GM12892 (cell line): ENCODE results near the gene AMER2.
A peak's percentile ranks its signal among the peaks of the same experiment; 100 is the strongest.

Experiments used
- DNase-seq: peaks from one replicate; pipeline ENCODE4 v3.0.0; 2011; ENCODE audit not compliant: insufficient read length
- FAIRE-seq: peaks from 2 replicates; lab custom pipeline; 2011; peaks lifted over from hg19 to GRCh38; lab: Jason Lieb, UNC
- POLR2A ChIP-seq: IDR thresholded peaks from 2 replicates; pipeline ENCODE4 v1.6.1; 2011; ENCODE audit warnings: low read depth, low read length, control low read depth
- POLR2AphosphoS5 ChIP-seq: IDR thresholded peaks from 2 replicates; pipeline ENCODE4 v1.6.1; 2011; ENCODE audit warnings: low read depth, low read length, control low read depth
- TAF1 ChIP-seq: IDR thresholded peaks from 2 replicates; pipeline ENCODE4 v1.6.1; 2011; ENCODE audit warnings: low read depth, mild to moderate bottlenecking, control low read depth, low read length, borderline replicate concordance

Gene AMER2

DNA sequence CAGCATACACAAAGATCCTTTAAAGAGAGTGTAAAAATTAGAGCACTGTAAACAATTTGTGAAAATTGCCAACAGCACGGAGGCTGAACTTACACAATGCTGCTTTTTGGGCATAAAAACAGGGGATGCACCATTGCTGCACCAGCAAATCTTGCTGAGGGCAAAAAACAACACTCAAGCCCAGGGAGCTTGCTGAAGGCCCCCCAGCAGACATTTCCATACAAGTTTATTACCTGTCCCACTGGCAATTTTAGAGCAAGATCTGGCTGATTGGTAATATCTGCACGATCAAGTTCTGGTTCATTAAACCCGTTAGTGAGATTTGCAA, 34.3 kb downstream of the AMER2 start:
- DNase-seq (no peak), FAIRE-seq (no peak)
- no peak for TF ChIP-seq TAF1
- no peak for TF ChIP-seq POLR2AphosphoS5
- TF ChIP-seq POLR2A: no peak

DNA sequence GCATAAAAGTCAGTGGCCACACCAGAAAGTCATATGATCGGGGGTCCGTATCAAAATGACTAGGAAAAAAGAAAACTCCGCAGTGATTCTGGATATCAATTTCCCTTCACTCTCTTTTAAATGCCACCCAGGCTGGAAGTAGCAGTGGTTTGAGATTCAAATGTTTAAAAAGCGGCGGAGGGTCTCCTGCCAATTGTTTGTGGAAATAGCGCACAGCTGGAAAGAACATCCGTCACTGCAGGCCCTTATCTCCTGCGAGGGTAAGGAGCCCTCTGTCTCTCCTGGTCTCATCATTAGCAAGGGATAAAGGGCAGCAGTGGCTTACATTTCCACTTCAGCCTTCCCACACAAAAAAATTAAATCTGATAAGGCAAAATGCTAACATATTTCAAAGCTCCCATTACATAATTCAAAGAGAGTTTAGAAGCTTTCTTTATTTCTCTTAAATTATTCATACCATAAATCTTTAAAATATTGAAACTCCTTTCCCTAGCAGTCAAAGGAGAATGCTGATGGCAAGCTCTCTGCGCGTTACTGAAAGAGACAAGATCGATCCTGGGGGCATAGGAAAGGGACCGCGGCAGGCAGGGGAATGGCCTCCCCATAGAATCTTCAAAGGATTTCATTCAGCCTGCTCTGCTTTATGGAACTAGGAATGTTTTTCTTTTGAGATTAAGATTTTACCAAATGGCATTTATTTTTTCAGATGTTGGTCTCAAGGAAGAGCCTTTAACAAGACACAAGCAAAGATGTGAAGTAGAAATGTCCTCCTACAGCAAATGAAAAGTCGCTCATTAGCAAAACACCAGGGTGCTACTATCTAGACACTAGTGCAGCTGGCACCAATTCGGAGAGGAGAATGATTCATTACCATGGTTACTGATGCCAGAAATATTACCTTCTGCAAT, 35.0 kb downstream of the AMER2 start:
- DNase-seq: no peak
- FAIRE-seq: no peak
- no peak for TF ChIP-seq POLR2A
- TF ChIP-seq POLR2AphosphoS5: no peak
- no peak for TF ChIP-seq TAF1

DNA sequence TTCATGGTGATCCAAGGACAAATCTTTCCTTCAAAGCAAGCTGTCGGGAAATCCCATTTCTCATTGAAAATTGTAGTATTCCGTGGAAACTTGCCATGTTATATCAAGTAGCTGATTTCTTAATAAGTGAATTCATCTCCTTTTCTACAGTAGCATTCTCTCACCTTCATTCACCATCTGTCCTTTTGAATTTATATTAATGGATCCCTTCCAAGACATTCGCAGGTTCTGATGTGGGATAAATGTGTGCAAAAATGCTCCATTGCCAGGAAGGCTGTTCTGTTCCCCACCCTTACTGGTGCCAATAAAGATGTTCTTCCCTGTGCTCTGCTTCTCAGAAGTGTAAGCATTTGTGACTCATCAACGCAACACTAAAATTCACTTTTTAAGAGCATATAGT, 36.2 kb downstream of the AMER2 start:
- TF ChIP-seq POLR2AphosphoS5 (no peak), POLR2A (no peak), TAF1 (no peak)
- DNase-seq (no peak), FAIRE-seq (no peak)

DNA sequence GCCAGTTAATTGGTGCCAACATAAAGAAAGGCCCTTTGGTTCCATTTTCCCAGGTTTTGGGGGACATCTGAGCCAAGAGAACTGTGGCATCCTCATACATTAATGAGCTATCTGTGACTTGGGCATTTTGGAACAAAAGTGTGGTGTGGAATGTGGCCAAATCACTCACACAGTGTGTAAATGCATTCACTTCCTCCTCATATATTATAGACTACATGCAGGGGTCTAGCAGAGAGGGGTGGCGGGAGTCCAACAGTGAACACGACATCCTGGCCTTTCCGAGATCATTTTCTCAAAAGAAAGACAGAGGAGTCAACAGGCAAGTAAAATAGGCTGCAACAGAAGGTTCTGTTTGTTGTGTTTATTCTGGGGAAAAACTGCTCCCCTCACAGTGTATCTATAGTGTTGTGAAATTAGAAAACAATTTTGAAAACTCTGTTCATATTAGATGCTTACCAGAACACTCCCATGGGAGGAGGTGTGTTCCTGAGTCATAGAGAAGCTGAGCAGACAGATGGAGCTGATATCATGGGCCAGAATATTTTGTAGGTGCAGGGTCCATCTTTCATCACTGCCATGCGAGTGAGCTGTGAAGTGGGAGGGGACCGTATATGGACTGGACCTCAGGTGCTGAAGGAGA, 39.2 kb downstream of the AMER2 start:
- DNase-seq: no peak
- no peak for FAIRE-seq
- TF ChIP-seq POLR2AphosphoS5: no peak
- TF ChIP-seq POLR2A: no peak
- no peak for TF ChIP-seq TAF1

DNA sequence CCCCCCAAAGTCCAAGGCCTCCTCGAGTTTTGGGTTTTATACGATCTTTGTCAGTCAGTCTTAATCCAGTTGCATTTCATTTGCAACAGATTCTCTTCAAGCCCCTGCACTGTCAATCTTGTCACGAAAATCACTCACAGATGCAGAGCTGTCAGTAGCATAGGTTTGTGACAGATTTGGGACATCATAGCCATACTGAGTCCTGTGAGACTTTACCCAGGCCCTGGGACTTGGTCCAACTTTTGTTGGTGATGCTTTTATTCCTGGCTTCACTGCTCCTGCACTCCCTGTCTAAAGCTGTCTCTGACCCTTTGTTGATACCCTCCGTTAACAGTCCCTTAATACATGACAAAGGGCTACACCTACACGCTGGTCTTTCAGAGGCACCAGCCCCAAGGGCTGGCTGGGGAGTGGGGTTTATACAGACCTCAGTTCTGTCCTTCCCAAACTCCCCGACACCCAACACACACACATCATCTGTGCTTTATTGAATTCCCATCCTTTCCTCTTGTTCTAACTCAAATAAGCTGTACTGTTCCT, 40.1 kb downstream of the AMER2 start:
- TF ChIP-seq POLR2AphosphoS5 (no peak), TAF1 (no peak), POLR2A (no peak)
- no peak for FAIRE-seq
- DNase-seq: no peak

DNA sequence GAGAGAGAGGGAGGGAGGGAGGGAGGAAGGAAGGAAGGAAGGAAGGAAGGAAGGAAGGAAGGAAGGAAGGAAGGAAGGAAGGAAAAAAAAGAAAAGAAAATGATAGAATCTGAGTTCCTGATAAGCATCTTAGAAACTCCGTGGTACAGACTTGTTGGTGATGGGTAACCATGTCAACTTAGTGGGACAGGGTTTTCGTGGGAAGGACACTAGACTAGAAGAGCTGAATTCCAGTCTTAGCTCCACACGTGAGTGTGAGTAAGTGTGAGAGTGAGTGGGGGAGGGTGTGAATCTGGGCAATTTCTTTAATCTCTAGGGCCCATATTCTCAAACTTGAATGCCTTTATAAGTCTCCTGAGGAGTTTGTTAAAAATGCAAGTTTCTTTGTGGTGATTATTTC, 41.1 kb downstream of the AMER2 start:
- DNase-seq: no peak
- no peak for TF ChIP-seq POLR2A
- TF ChIP-seq TAF1: no peak
- no peak for TF ChIP-seq POLR2AphosphoS5
- FAIRE-seq: no peak

DNA sequence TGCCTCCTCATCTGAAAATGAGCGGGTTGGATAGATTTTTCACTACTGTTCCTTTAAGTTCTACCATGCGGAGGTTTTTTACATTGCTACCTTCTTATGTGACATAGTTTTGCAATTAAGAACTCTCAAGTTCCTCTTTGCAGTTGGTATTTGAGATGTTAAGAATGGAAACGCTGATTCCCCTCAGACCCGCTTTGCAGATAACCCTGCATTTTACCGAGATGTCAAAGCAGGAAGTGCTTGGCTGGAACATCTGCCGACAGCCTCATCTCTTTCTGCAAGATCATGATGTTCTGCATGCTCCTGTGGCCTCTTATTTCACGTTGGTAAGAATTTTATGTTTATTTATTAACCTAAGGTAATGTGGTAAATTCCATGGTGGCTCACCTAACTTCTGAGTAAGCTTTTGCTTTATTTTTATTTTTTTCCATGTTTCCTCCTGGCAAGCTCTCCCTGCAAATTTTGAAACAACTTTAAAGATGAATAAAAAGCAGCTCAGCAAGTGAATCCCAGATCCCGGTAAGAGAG, 53.6 kb downstream of the AMER2 start:
- TF ChIP-seq TAF1 (no peak), POLR2AphosphoS5 (no peak), POLR2A (no peak)
- FAIRE-seq (no peak), DNase-seq (no peak)

DNA sequence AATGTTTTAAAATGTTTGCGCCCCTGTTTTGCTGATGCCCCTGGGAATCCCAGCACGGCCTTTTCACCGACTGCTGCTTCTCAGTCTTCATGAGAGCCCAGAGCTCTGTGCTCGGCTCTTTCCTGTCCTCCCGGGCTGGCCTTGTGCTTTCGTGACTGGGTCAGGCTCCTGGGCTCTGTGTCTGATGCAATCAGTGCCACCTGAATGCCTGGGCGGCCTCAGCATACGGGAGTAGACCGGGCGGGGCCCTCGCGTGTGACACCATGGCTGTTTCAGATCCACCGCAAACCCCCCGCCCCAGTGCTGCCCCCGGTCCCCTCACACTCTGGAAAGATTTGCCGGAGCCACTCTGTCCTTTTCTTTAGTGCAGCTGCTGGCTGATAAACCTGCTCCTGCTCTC, 54.8 kb downstream of the AMER2 start:
- TF ChIP-seq POLR2A (no peak), TAF1 (no peak), POLR2AphosphoS5 (no peak)
- FAIRE-seq (no peak), DNase-seq (no peak)

DNA sequence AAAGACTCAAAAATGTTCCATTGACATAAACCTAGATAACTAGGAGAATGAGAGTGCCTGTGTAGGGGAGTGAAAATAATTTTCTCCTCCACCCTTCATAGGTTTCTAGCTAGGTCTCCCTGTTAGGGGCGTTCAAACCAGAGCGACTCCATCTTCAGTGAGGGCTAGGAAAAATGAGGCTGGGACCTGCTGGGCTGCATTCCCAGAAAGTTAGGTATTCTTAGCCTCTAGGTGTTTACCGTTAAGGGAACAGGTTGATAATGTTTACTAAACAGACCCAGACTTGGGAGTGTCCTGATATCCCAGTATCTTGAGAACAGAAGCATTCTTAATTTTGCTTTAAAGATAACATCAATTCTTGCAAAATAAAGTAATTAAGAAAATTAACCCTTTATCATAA, 56.0 kb downstream of the AMER2 start:
- TF ChIP-seq POLR2A (no peak), POLR2AphosphoS5 (no peak), TAF1 (no peak)
- FAIRE-seq: no peak
- no peak for DNase-seq

DNA sequence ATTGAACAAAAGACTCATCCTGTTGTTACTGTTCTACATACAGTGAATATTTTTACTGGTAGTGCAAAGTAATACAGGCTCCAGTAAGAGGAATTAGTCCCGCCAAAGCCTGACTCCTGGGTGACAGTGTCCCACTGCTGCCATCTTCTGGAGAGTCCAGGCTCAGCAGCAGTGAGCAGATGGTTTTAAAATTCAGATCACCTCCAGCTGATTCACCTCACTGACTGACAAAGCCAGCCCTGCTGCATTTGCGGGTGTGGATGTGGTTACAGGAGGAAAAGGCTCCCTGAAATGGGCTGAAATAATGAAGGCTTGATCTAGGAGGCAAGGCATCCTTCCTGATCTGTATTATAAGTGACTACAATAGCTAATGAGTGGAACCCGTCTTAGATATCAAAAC, 57.9 kb downstream of the AMER2 start:
- FAIRE-seq (peak; percentile 88), DNase-seq (peak; percentile 37)
- no peak for TF ChIP-seq POLR2A
- no peak for TF ChIP-seq TAF1
- TF ChIP-seq POLR2AphosphoS5: no peak

DNA sequence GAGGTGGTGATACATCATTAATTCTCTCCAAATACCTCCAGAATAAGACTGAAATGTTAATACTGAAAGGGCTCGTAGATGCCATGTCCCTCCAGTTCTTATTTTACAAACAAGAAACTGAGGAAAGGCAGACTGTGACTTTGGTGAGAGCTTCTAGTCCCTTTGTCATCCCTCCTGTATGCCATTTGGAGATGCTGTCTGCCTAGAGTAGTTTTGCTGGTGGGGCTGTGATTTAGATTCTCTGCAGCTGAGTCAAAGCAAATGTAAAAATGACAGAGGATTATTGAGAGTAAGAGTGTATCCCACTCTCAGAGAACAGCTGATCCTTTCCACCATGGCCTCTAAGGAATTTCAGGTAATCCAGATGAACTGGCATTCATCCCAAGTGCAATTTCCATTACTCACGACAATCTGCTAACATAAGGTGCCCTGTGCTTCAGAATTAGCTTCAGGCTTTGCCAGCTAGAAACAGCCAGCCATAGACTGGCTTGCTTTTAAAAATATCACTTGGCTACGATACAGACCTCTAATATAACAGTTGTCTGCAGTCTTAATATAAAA, 59.3 kb downstream of the AMER2 start:
- TF ChIP-seq POLR2AphosphoS5 (no peak), TAF1 (no peak), POLR2A (no peak)
- DNase-seq: no peak
- FAIRE-seq: peak; percentile 66
